OCI-LY7 (cell line): ENCODE measurements around the gene TRAF1. TPM values are rescaled to one million over a fixed set of nuclear protein-coding genes. Genes with fewer than 3 reads are reported as not detected.

Experiments used
- BruUV-seq: library from RNA; stranded (reverse); fragments of 400-500 nt; replicated peaks from 2 replicates; lab custom pipeline; 2021; lab: Mats Ljungman, UMichigan
- CTCF ChIA-PET: fragments of 300-600 bp; sonication (Branson Sonifier 250); formaldehyde crosslinking; loops from one replicate; lab custom pipeline; 2022; ENCODE audit warnings: antibody characterized with exemption; ENCODE audit not compliant: unreplicated experiment; lab: Charles Lee
- POLR2A ChIA-PET: fragments of 300-600 bp; sonication (Branson Sonifier 250); formaldehyde crosslinking; loops from one replicate; lab custom pipeline; 2022; ENCODE audit warnings: antibody characterized with exemption; lab: Charles Lee
- DNase-seq: peaks from one replicate; pipeline ENCODE4 v3.0.0-alpha.2; 2015; ENCODE audit warnings: low spot score
- H2AFZ ChIP-seq: fragments of 200-600 bp; sonication (generic), shearing (Covaris generic); 2 replicates; pipeline ENCODE4 v1.6.1; 2014; ENCODE audit warnings: mild to moderate bottlenecking, antibody characterized with exemption, low read length, moderate library complexity
- H3K27ac ChIP-seq: fragments of 200-600 bp; sonication (generic); 2 replicates; pipeline ENCODE4 v1.5.1; 2014; ENCODE audit warnings: mixed run types, low read depth, mild to moderate bottlenecking, moderate library complexity, low read length, inconsistent platforms; ENCODE audit not compliant: poor library complexity, severe bottlenecking
- H3K36me3 ChIP-seq: fragments of 200-600 bp; sonication (generic); 2 replicates; pipeline ENCODE4 v1.6.1; 2014; ENCODE audit warnings: mild to moderate bottlenecking, antibody characterized with exemption, low read length, moderate library complexity, mixed read lengths; ENCODE audit not compliant: insufficient read depth
- H3K4me1 ChIP-seq: fragments of 200-600 bp; sonication (generic); 2 replicates; pipeline ENCODE4 v1.5.1; 2014; ENCODE audit warnings: mild to moderate bottlenecking, low read length; ENCODE audit not compliant: insufficient read depth, poor library complexity, severe bottlenecking
- H3K4me2 ChIP-seq: fragments of 200-600 bp; sonication (generic); 2 replicates; pipeline ENCODE4 v1.6.1; 2014; ENCODE audit warnings: mild to moderate bottlenecking, low read length
- H3K4me3 ChIP-seq: fragments of 200-600 bp; sonication (generic); 2 replicates; pipeline ENCODE4 v1.5.1; 2014; ENCODE audit warnings: mild to moderate bottlenecking, low read depth, low read length; ENCODE audit not compliant: poor library complexity, severe bottlenecking
- H3K79me2 ChIP-seq: fragments of 200-600 bp; sonication (generic); 2 replicates; pipeline ENCODE4 v1.6.1; 2016; ENCODE audit warnings: low read depth, mild to moderate bottlenecking, low read length, moderate library complexity, mixed read lengths; ENCODE audit not compliant: insufficient read depth
- H3K9me2 ChIP-seq: fragments of 200-600 bp; sonication (generic); 2 replicates; pipeline ENCODE4 v1.6.1; 2016; ENCODE audit warnings: mild to moderate bottlenecking, low read length, mixed read lengths; ENCODE audit not compliant: insufficient read depth
- H3K9me3 ChIP-seq: fragments of 200-600 bp; sonication (generic); 2 replicates; pipeline ENCODE4 v1.6.1; 2014; ENCODE audit warnings: mild to moderate bottlenecking, mixed run types, low read length, mixed read lengths
- H4K20me1 ChIP-seq: fragments of 200-600 bp; sonication (generic); 2 replicates; pipeline ENCODE4 v1.6.1; 2014; ENCODE audit warnings: mild to moderate bottlenecking, antibody characterized with exemption, low read length, moderate library complexity, mixed read lengths; ENCODE audit not compliant: insufficient read depth
- EZH2phosphoT487 ChIP-seq: fragments of 200-600 bp; sonication (generic); IDR thresholded peaks from 2 replicates; pipeline ENCODE4 v1.6.1; 2018; ENCODE audit warnings: low read depth, borderline replicate concordance, mild to moderate bottlenecking, mixed run types, antibody characterized with exemption, low read length, moderate library complexity, mixed read lengths
- intact Hi-C: fragments of 100-400 bp; cut with micrococcal nuclease; formaldehyde crosslinking; loops from one replicate; pipeline ENCODE4 v1.10.0; 2022; ENCODE audit not compliant: unreplicated experiment
- total RNA-seq, 2 experiments: library from RNA; depleted of rRNA in 1 of 2; stranded (reverse); fragments of >200 nt in 1 of 2; shearing (Covaris generic) in 1 of 2; gene quantifications; 2 replicates each; pipeline ENCODE4 v1.2.3, GENCODE V29; 2014 to 2022
- TF ChIP-seq, protein P1 (sequence below): fragments of 200-600 bp; sonication (generic); conservative IDR thresholded peaks from 2 replicates; pipeline ENCODE4 v1.5.1; 2014; ENCODE audit warnings: mild to moderate bottlenecking, antibody characterized with exemption, low read length, moderate library complexity, mixed read lengths

The TRAF1 gene
- total RNA-seq, 2 experiments from 2014 or later = 24.2 to 50.5 TPM

DNA sequence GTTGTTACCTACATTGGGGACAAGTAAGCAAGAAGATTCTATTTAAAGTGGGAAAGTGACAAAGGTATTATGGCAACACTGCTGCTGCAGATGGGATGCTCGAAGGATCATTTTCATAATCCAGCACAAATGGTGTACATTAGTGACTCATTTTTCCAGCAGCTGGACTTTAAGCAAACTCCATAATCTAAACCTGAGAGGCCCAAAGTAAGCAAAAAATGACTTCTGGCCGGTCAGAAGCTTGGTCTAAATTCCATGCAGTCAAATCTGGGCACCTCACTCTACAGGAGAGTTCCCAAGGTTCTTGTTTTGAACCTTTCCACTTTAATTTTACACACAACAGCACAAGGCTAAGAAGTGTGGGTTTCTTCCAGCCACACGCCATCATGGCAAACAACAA is 43.6 kb upstream of the TRAF1 start:
- Histone ChIP-seq H3K9me2 (no peaks in the 10 kb centered on the region), H3K4me2 (no peak overlapping the region), H2AFZ (no peak overlapping the region), H4K20me1 (no peaks in the 10 kb centered on the region), H3K27ac (no peak overlapping the region), H3K4me3 (no peak overlapping the region), H3K9me3 (no peaks in the 10 kb centered on the region), H3K4me1 (peaks cover 14% of the 10 kb centered on the region), H3K79me2 (no peaks in the 10 kb centered on the region), H3K36me3 (no peaks in the 10 kb centered on the region)
- intact Hi-C loops = no loop called here
- ChIA-PET POLR2A (interaction anchor here (0.7 kb wide), 2 partner anchors 10 to 93 kb away, joined by 3 to 4 read pairs; no protein-coding TSS in a partner anchor), CTCF (no interaction called here)
- no peak for TF ChIP-seq EZH2phosphoT487
- TF ChIP-seq, protein P1, sequence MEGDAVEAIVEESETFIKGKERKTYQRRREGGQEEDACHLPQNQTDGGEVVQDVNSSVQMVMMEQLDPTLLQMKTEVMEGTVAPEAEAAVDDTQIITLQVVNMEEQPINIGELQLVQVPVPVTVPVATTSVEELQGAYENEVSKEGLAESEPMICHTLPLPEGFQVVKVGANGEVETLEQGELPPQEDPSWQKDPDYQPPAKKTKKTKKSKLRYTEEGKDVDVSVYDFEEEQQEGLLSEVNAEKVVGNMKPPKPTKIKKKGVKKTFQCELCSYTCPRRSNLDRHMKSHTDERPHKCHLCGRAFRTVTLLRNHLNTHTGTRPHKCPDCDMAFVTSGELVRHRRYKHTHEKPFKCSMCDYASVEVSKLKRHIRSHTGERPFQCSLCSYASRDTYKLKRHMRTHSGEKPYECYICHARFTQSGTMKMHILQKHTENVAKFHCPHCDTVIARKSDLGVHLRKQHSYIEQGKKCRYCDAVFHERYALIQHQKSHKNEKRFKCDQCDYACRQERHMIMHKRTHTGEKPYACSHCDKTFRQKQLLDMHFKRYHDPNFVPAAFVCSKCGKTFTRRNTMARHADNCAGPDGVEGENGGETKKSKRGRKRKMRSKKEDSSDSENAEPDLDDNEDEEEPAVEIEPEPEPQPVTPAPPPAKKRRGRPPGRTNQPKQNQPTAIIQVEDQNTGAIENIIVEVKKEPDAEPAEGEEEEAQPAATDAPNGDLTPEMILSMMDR = no peak
- no TSS peak for BruUV-seq
- no peak for DNase-seq

DNA sequence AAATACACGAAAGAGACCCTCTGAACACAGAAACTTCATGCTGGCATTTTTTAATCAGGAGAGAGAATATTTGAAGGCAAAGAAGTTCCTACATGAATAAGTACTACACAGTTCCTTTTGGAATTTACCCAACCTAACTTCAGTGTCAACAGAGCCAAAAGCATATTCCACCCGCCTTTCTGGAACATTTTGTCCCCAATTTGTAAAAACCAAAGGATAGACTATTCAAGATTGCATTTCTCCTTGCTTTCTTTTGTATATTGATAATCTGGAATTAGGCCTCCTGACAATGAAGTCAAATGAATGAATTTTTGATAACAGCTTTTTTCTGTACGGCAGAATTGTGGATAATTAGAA is 39.4 kb upstream of the TRAF1 start:
- no peak for DNase-seq
- POLR2A ChIA-PET = interaction anchor here (0.6 kb wide), 1 partner anchor 9 kb away, joined by 3 read pairs; no protein-coding TSS in a partner anchor
- H3K9me2 ChIP-seq = no peaks in the 10 kb centered on the region
- no peaks in the 10 kb centered on the region for H4K20me1 ChIP-seq
- H3K4me2 ChIP-seq = no peak overlapping the region
- H3K4me3 ChIP-seq = no peak overlapping the region
- H3K4me1 ChIP-seq = no peaks in the 10 kb centered on the region
- H3K36me3 ChIP-seq = no peaks in the 10 kb centered on the region
- no peak overlapping the region for H3K27ac ChIP-seq
- BruUV-seq = no TSS peak
- no peaks in the 10 kb centered on the region for H3K9me3 ChIP-seq
- TF ChIP-seq, protein P1 = no peak
- no peak for TF ChIP-seq EZH2phosphoT487
- H2AFZ ChIP-seq = no peak overlapping the region
- H3K79me2 ChIP-seq = no peaks in the 10 kb centered on the region
- CTCF ChIA-PET = no interaction called here
- intact Hi-C loops = no loop called here

DNA sequence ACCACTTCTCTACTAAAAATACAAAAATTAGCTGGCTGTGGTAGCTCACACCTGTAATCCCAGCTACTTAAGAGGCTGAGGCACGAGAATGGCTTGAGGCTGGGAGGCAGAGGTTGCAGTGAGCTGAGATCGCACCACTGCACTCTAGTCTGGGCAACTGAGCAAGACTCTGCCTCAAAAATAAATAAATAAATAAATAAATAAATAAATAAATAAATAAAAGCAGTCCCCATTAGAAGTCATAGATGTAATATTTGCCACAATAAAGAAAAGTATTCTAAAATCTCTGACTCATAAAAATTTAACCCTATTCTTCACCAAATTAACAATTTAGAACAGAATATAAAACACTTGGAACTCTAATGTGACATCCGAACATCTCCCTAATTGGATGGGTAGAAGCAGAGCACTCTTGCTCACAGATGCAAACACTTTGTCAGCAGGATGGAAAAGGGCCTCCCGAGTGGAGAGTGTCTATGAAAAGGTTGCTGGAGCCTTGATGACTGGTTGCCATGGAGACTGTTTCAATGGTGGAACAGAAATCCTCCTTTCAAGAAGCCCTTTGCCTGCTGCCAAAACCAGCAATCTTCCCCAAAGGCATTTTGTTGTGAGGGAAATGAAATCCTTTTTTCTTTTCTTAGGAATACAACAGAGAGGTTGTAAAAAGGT is 38.9 kb upstream of the TRAF1 start:
- intact Hi-C loops = no loop called here
- Histone ChIP-seq H3K27ac (no peak overlapping the region), H3K9me2 (no peaks in the 10 kb centered on the region), H3K9me3 (no peaks in the 10 kb centered on the region), H4K20me1 (no peaks in the 10 kb centered on the region), H3K4me1 (no peaks in the 10 kb centered on the region), H3K4me2 (no peak overlapping the region), H2AFZ (no peak overlapping the region), H3K4me3 (no peak overlapping the region), H3K79me2 (no peaks in the 10 kb centered on the region), H3K36me3 (no peaks in the 10 kb centered on the region)
- DNase-seq = no peak
- CTCF ChIA-PET = no interaction called here
- TF ChIP-seq EZH2phosphoT487 = no peak
- TF ChIP-seq, protein P1 = no peak
- no TSS peak for BruUV-seq
- POLR2A ChIA-PET = interaction anchor here (0.6 to 1.9 kb wide), 4 partner anchors 8 to 376 kb away, joined by 3 to 7 read pairs (median 5); no protein-coding TSS in a partner anchor
